Measurements from ENCODE around the gene ODF2. TPM values are rescaled to one million over a fixed set of nuclear protein-coding genes. Genes with fewer than 3 reads are reported as not detected.
"Not testable (repeated sequence)": the region's sequence is repeated elsewhere in the genome, so short reads cannot be mapped to it uniquely, and the experiment has no call there.

The ODF2 gene
- total RNA-seq, 1 experiment from 2014 or later: 31.2 TPM

DNA sequence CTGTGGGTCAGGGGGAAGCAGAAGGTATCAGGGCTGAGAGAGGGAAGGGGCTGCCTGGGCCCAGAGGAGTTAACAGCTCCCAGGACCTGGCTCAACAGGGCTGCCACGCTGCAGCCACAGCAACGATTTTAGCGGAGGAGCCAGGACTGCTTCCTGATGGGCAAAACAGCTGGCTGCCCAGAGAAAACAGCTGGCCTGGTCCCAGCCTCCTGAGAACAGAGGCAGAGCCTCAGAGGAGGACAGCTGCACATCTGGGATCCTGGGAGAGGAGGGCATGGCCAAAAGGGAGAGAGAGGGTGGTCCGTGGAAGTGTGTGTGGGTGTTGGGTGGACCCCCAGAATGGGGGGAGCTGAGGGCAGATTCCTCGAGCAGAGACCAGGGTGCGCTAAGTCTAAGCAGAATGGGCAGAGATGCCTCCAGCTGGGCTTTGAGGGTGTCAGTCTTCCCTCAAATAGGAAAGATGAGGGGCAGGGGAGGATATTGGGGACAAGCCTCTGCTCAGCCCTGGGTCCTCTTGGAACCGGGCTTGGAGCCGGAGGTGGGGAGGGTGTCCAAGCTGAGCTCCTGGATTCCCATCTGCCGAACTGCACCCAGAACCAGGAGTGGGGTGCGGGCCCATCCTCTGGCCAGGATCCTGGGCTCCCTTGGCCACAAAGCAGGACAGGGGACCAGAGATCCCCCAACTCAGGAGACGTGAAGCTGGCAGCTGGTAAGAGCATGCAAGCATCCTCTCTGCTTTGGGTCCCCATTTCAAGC, 44.3 kb upstream of the ODF2 start:
- BruUV-seq (replicated peaks): no TSS peak
- H3K27ac ChIP-seq (ENCODE audit: low read length): no peak overlapping the region

DNA sequence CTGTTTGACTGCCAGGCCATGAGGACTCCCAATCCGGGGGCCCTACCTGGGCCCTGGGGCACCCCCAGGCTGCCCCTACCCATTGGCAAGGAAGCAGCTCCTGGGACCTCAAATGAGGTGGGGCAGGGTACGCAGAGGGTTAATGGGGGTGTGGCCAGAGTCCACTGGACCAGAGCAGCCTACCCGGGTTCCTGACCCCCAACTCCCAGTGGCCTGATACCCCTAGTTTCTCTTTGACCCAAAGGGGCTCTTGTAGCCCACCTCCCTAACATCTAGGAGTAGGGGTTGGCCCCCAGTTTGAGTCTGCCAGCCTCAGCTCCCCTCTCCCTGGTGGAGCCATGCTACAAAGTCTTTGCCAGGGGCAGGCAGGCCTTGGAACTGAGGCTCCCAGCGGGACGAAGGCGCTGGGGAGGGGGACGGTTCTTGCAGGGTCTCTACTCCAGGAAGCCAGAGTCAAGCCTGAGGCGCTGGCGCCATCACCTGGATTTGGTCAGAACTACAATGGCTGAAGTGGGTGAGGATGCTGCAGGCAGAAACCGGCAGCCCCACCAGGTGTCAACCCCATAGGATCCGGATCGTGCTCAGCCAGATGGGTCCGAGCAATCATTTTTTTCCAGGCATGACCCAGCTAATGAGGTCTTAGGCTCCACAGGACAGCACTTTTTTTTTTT, 43.6 kb upstream of the ODF2 start:
- TF ChIP-seq EZH2phosphoT487 (IDR thresholded peaks at IDR 0.05; ENCODE audit: borderline replicate concordance, low read length): no peak
- TF ChIP-seq, protein P1, sequence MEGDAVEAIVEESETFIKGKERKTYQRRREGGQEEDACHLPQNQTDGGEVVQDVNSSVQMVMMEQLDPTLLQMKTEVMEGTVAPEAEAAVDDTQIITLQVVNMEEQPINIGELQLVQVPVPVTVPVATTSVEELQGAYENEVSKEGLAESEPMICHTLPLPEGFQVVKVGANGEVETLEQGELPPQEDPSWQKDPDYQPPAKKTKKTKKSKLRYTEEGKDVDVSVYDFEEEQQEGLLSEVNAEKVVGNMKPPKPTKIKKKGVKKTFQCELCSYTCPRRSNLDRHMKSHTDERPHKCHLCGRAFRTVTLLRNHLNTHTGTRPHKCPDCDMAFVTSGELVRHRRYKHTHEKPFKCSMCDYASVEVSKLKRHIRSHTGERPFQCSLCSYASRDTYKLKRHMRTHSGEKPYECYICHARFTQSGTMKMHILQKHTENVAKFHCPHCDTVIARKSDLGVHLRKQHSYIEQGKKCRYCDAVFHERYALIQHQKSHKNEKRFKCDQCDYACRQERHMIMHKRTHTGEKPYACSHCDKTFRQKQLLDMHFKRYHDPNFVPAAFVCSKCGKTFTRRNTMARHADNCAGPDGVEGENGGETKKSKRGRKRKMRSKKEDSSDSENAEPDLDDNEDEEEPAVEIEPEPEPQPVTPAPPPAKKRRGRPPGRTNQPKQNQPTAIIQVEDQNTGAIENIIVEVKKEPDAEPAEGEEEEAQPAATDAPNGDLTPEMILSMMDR (conservative IDR thresholded peaks at IDR 0.05; ENCODE audit: low read depth, low read length): peak; percentile 58

More for the DNA sequence above, 44.3 kb upstream of the ODF2 start:
- no peaks in the 10 kb centered on the region for H3F3A ChIP-seq (ENCODE audit: low read length, unreplicated experiment)
- ChIA-PET CTCF (interaction anchor here (0.6 kb wide), 1 partner anchor 1229 kb away, joined by 4 read pairs; no protein-coding TSS in a partner anchor), POLR2A (ENCODE audit: unreplicated experiment) (no interaction called here)
- no peak for DNase-seq
- no peak overlapping the region for H3K9ac ChIP-seq (ENCODE audit: low read length)
- TF ChIP-seq, protein P1 (conservative IDR thresholded peaks at IDR 0.05; ENCODE audit: low read depth, low read length): no peak
- TF ChIP-seq EZH2 (IDR thresholded peaks at IDR 0.05; ENCODE audit: low read length, unreplicated experiment) (no peak), EZH2phosphoT487 (IDR thresholded peaks at IDR 0.05; ENCODE audit: borderline replicate concordance, low read length) (no peak)
- no peaks in the 10 kb centered on the region for H4K20me1 ChIP-seq (ENCODE audit: low read length)
- H3K27me3 ChIP-seq (ENCODE audit: low read length): no peaks in the 10 kb centered on the region
- H3K4me1 ChIP-seq (ENCODE audit: insufficient read depth, low read length): peaks cover 14% of the 10 kb centered on the region
- no peak overlapping the region for H3K4me2 ChIP-seq (ENCODE audit: low read length)
- H3K9me3 ChIP-seq (ENCODE audit: low read length): no peaks in the 10 kb centered on the region
- no peak overlapping the region for H3K4me3 ChIP-seq (ENCODE audit: low read length)
- no peaks in the 10 kb centered on the region for H3K9me2 ChIP-seq (replicated peaks; ENCODE audit: low read length)
- intact Hi-C loops (cut with micrococcal nuclease): loop anchor here (5.0 kb wide), 1 partner anchor 49 kb away; no protein-coding TSS in a partner anchor
- H3K79me2 ChIP-seq (ENCODE audit: low read length): no peaks in the 10 kb centered on the region
- ATAC-seq: no peak
- no peak overlapping the region for H2AFZ ChIP-seq (ENCODE audit: low read length)
- no peaks in the 10 kb centered on the region for H3K36me3 ChIP-seq (ENCODE audit: low read depth, low read length)

DNA sequence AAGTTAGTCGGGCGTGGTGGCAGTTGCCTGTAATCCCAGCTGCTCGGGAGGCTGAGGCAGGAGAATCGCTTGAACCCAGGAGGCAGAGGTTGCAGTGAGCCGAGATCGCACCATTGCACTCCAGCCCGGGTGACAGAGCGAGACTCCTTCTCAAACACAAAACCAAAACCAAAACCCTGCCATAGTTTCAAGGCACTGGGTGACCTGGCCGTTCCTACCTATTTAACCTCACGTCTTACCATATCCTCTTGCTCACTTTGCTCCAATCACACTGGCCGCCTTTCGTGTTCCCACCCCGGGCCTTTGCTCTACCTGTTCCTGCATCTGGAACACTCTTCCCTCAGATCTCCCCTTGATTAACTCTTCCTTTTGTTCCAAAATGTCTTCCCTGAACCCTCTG, 42.1 kb upstream of the ODF2 start:
- H3K27me3 ChIP-seq (ENCODE audit: low read length); H3K9ac ChIP-seq (ENCODE audit: low read length); H3K4me3 ChIP-seq (ENCODE audit: low read length); BruUV-seq (replicated peaks); H3F3A ChIP-seq (ENCODE audit: low read length, unreplicated experiment); DNase-seq; H3K9me3 ChIP-seq (ENCODE audit: low read length); H3K36me3 ChIP-seq (ENCODE audit: low read depth, low read length); H3K4me2 ChIP-seq (ENCODE audit: low read length); H4K20me1 ChIP-seq (ENCODE audit: low read length); ATAC-seq; H3K27ac ChIP-seq (ENCODE audit: low read length); H3K79me2 ChIP-seq (ENCODE audit: low read length); H3K9me2 ChIP-seq (replicated peaks; ENCODE audit: low read length); H2AFZ ChIP-seq (ENCODE audit: low read length); POLR2A ChIA-PET (ENCODE audit: unreplicated experiment); H3K4me1 ChIP-seq (ENCODE audit: insufficient read depth, low read length): not testable (repeated sequence)
- CTCF ChIA-PET: interaction anchor here (0.6 kb wide), 1 partner anchor 227 kb away, joined by 3 read pairs; no protein-coding TSS in a partner anchor
- intact Hi-C loops (cut with micrococcal nuclease): loop anchor here (5.0 kb wide), 1 partner anchor 51 kb away; no protein-coding TSS in a partner anchor

More for the DNA sequence above, 43.6 kb upstream of the ODF2 start:
- H3K36me3 ChIP-seq (ENCODE audit: low read depth, low read length): no peaks in the 10 kb centered on the region
- POLR2A ChIA-PET (ENCODE audit: unreplicated experiment): interaction anchor here (0.6 kb wide), 1 partner anchor 105 kb away, joined by 26 read pairs; no protein-coding TSS in a partner anchor
- CTCF ChIA-PET: interaction anchor here (0.6 kb wide), 1 partner anchor 1228 kb away, joined by 4 read pairs; no protein-coding TSS in a partner anchor
- no peaks in the 10 kb centered on the region for H3K79me2 ChIP-seq (ENCODE audit: low read length)
- H3K4me2 ChIP-seq (ENCODE audit: low read length): no peak overlapping the region
- H3K9me2 ChIP-seq (replicated peaks; ENCODE audit: low read length): no peaks in the 10 kb centered on the region
- H3K4me3 ChIP-seq (ENCODE audit: low read length): no peak overlapping the region
- H3F3A ChIP-seq (ENCODE audit: low read length, unreplicated experiment): no peaks in the 10 kb centered on the region
- DNase-seq (peak; percentile 52), ATAC-seq (peak; percentile 30; the same call in 1 of the 2 replicates)
- no peak overlapping the region for H3K9ac ChIP-seq (ENCODE audit: low read length)
- H3K4me1 ChIP-seq (ENCODE audit: insufficient read depth, low read length): peaks cover 7% of the 10 kb centered on the region; the same call in 1 of the 2 replicates
- intact Hi-C loops (cut with micrococcal nuclease): loop anchor here (5.0 kb wide), 1 partner anchor 50 kb away; no protein-coding TSS in a partner anchor
- BruUV-seq (replicated peaks): no TSS peak
- H3K27ac ChIP-seq (ENCODE audit: low read length): no peak overlapping the region
- no peaks in the 10 kb centered on the region for H3K9me3 ChIP-seq (ENCODE audit: low read length)
- no peaks in the 10 kb centered on the region for H3K27me3 ChIP-seq (ENCODE audit: low read length)
- H4K20me1 ChIP-seq (ENCODE audit: low read length): no peaks in the 10 kb centered on the region
- no peak overlapping the region for H2AFZ ChIP-seq (ENCODE audit: low read length)

All from PC-3 (cell line).